Lower leg skin (tissue), 3 donors: ENCODE measurements around the gene C22orf42.
"Not testable (repeated sequence)": the region's sequence is repeated elsewhere in the genome, so short reads cannot be mapped to it uniquely, and the experiment has no call there.

ENCODE experiments used
- POLR2A ChIP-seq, 2 donors: fragments of 450-650 bp; IDR thresholded peaks; one replicate each; pipeline ENCODE4 v1.6.1; 2016 to 2017; ENCODE audit warnings: antibody characterized with exemption in 2 of 2, mild to moderate bottlenecking in 1 of 2, moderate library complexity in 1 of 2
- TF ChIP-seq, protein P1 (sequence below), 3 donors: fragments of 450-650 bp; IDR thresholded peaks; one replicate each; pipeline ENCODE4 v1.5.1; 2016; ENCODE audit warnings: antibody characterized with exemption in 3 of 3, mild to moderate bottlenecking in 3 of 3, moderate library complexity in 2 of 3

GRCh38 chr22:32148372-32148771, 10.7 kb downstream of the C22orf42 start:
- TF ChIP-seq, protein P1, sequence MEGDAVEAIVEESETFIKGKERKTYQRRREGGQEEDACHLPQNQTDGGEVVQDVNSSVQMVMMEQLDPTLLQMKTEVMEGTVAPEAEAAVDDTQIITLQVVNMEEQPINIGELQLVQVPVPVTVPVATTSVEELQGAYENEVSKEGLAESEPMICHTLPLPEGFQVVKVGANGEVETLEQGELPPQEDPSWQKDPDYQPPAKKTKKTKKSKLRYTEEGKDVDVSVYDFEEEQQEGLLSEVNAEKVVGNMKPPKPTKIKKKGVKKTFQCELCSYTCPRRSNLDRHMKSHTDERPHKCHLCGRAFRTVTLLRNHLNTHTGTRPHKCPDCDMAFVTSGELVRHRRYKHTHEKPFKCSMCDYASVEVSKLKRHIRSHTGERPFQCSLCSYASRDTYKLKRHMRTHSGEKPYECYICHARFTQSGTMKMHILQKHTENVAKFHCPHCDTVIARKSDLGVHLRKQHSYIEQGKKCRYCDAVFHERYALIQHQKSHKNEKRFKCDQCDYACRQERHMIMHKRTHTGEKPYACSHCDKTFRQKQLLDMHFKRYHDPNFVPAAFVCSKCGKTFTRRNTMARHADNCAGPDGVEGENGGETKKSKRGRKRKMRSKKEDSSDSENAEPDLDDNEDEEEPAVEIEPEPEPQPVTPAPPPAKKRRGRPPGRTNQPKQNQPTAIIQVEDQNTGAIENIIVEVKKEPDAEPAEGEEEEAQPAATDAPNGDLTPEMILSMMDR (IDR thresholded peaks at IDR 0.05): not testable (repeated sequence)
- not testable (repeated sequence) for TF ChIP-seq POLR2A (IDR thresholded peaks at IDR 0.05)
